ENCODE data around the gene C16orf92. TPM values are rescaled to one million over a fixed set of nuclear protein-coding genes. Genes with fewer than 3 reads are reported as not detected.

Gene C16orf92
- total and polyA plus RNA-seq, 2 of the 13 experiments (the other 11 are each of a cell fraction or from before 2014, with no cell fraction given): not detected

GRCh38 chr16:30010844-30011713, 11.9 kb upstream of the C16orf92 start, which contains the start of gene DOC2A:
Gene DOC2A, minus strand, starts transcription at chr16:30011027. Its CDS starts 805 bp downstream, at chr16:30010222.
- Histone ChIP-seq H3K4me1 (ENCODE audit: insufficient read depth, low read length) (peaks cover 32% of the 10 kb centered on the region), H3K27me3 (ENCODE audit: control insufficient read depth in 1 of 2, insufficient read depth in 2 of 2, low read length in 2 of 2) (peaks cover 10 to 31% of the 10 kb centered on the region in 2 experiments; a peak in 4 of 5 replicates), H3K36me3 (replicated peaks in 1 of 2; ENCODE audit: control insufficient read depth in 1 of 2, insufficient read depth in 2 of 2, low read length in 2 of 2) (no peaks in the 10 kb centered on the region), H3K9ac (ENCODE audit: insufficient read depth, low read depth, low read length) (no peak within 1 kb of the TSS), H3K9me3 (ENCODE audit: low read length) (no peaks in the 10 kb centered on the region), H3K4me2 (ENCODE audit: low read depth, low read length) (peak within 1 kb of the TSS; percentile 86), H3K4me3 (replicated peaks in 1 of 3; ENCODE audit: insufficient read depth in 1 of 3, low read depth in 2 of 3, low read length in 3 of 3) (peak within 1 kb of the TSS; percentile 42 to 69 (median 48); a peak in 5 of 6 replicates), H2AFZ (ENCODE audit: low read length) (no peak within 1 kb of the TSS), H3K27ac (ENCODE audit: extremely low read length, insufficient read depth, low read length) (no peak within 1 kb of the TSS), H3K79me2 (ENCODE audit: insufficient read depth, low read length) (no peaks in the 10 kb centered on the region), H4K20me1 (ENCODE audit: insufficient read depth, low read length) (no peaks in the 10 kb centered on the region)
- ChIA-PET CTCF (ENCODE audit: low intra/inter-chr PET ratio, low total read pairs) (no interaction called here), POLR2A (interaction anchor here (1.1 kb wide), 1 partner anchor 21 kb away, joined by 4 read pairs; no protein-coding TSS in a partner anchor)
- in situ Hi-C loops (cut with HindIII; ENCODE audit: extremely low pct_ligation_motif_present, low pct_unique_long_range_greater_than_20kb): no loop called here
- ATAC-seq (peak; percentile 48), DNase-seq (ENCODE audit: low spot score) (no peak), FAIRE-seq (no peak)
- BruUV-seq (replicated peaks): no TSS peak
- WGBS (ENCODE audit: low lambda C conversion rate): 3% methylated on average over 57 of the region's 99 CpGs
- intact Hi-C loops (cut with micrococcal nuclease; ENCODE audit: unreplicated experiment): no loop called here
- TF ChIP-seq ZNF687 (CRISPR knock-in tag; IDR thresholded peaks at IDR 0.05) (peak; percentile 32; the same call in 1 of the 2 replicates), MAX (IDR thresholded peaks at IDR 0.05) (0 out of 2 replicates have a peak, but pooled peaks have one; percentile 27), SALL2 (CRISPR knock-in tag; IDR thresholded peaks at IDR 0.05) (0 out of 2 replicates have a peak, but pooled peaks have one; percentile 44), ZNF276 (CRISPR knock-in tag; IDR thresholded peaks at IDR 0.05; ENCODE audit: low read depth) (no peak), ZNF800 (CRISPR knock-in tag; IDR thresholded peaks at IDR 0.05) (0 out of 2 replicates have a peak, but pooled peaks have one; percentile 35), HIVEP1 (CRISPR knock-in tag; IDR thresholded peaks at IDR 0.05) (0 out of 2 replicates have a peak, but pooled peaks have one; percentile 21), MNT (IDR thresholded peaks at IDR 0.05) (0 out of 2 replicates have a peak, but pooled peaks have one; percentile 22), EZH2 (conservative IDR thresholded peaks at IDR 0.05; ENCODE audit: low read depth, low read length) (no peak), ATF7 (IDR thresholded peaks at IDR 0.05) (no peak), ATF7 (CRISPR knock-in tag; IDR thresholded peaks at IDR 0.05) (no peak), ZBTB14 (CRISPR knock-in tag; IDR thresholded peaks at IDR 0.05) (peak; percentile 71; the same call in 1 of the 2 replicates)
